Measurements from ENCODE around the gene SPDYA. TPM values are rescaled to one million over a fixed set of nuclear protein-coding genes. Genes with fewer than 3 reads are reported as not detected.

SPDYA gene
- total and polyA plus RNA-seq, 2 donors from 2014 or later = 1.6 TPM; not detected in 1

- no peak overlapping the region for H3K4me3 ChIP-seq (ENCODE audit: low read length in 3 of 3)
These were observed 42.2 kb upstream of the SPDYA start for GRCh38 chr2:28768422-28768821.

GRCh38 chr2:28768952-28769351, 41.7 kb upstream of the SPDYA start:
- no peaks in the 10 kb centered on the region for H3K9me3 ChIP-seq (ENCODE audit: control insufficient read depth in 2 of 3, insufficient read depth in 1 of 3, low read length in 3 of 3)
- no peak for DNase-seq
- no peaks in the 10 kb centered on the region for H3K36me3 ChIP-seq (ENCODE audit: control insufficient read depth in 2 of 3, insufficient read depth in 3 of 3, low read length in 3 of 3)
- no peak overlapping the region for H3K9ac ChIP-seq (ENCODE audit: low read length in 3 of 3)
- peaks cover 0 to 13% (median 0%) of the 10 kb centered on the region in 3 donors for H3K4me1 ChIP-seq (ENCODE audit: control insufficient read depth in 2 of 3, insufficient read depth in 2 of 3, low read depth in 1 of 3, low read length in 3 of 3)
- TF ChIP-seq CTCF (IDR thresholded peaks at IDR 0.05; ENCODE audit: borderline replicate concordance, extremely low read depth, insufficient read depth) = no peak
- H3K27ac ChIP-seq (ENCODE audit: low read depth in 2 of 2, low read length in 2 of 2) = no peak overlapping the region
- intact Hi-C loops (cut with DNase I) = no loop called here
- no peak overlapping the region for H3K4me3 ChIP-seq (ENCODE audit: low read length in 3 of 3)
- no peak for FAIRE-seq
- no peaks in the 10 kb centered on the region for H3K27me3 ChIP-seq (ENCODE audit: control insufficient read depth, insufficient read depth, low read length)

More at GRCh38 chr2:28768422-28768821, 42.2 kb upstream of the SPDYA start:
- H3K27ac ChIP-seq (ENCODE audit: low read depth in 2 of 2, low read length in 2 of 2) = no peak overlapping the region
- intact Hi-C loops (cut with DNase I) = no loop called here
- H3K36me3 ChIP-seq (ENCODE audit: control insufficient read depth in 2 of 3, insufficient read depth in 3 of 3, low read length in 3 of 3) = no peaks in the 10 kb centered on the region
- DNase-seq = no peak
- FAIRE-seq = no peak
- no peak for TF ChIP-seq CTCF (IDR thresholded peaks at IDR 0.05; ENCODE audit: borderline replicate concordance, extremely low read depth, insufficient read depth)
- H3K27me3 ChIP-seq (ENCODE audit: control insufficient read depth, insufficient read depth, low read length) = no peaks in the 10 kb centered on the region
- H3K9me3 ChIP-seq (ENCODE audit: control insufficient read depth in 2 of 3, insufficient read depth in 1 of 3, low read length in 3 of 3) = no peaks in the 10 kb centered on the region
- no peak overlapping the region for H3K9ac ChIP-seq (ENCODE audit: low read length in 3 of 3)
- peaks cover 0 to 13% (median 0%) of the 10 kb centered on the region in 3 donors for H3K4me1 ChIP-seq (ENCODE audit: control insufficient read depth in 2 of 3, insufficient read depth in 2 of 3, low read depth in 1 of 3, low read length in 3 of 3)

- H3K9me3 ChIP-seq (ENCODE audit: control insufficient read depth in 2 of 3, insufficient read depth in 1 of 3, low read length in 3 of 3) = no peaks in the 10 kb centered on the region
- FAIRE-seq (no peak), DNase-seq (no peak)
- no peak overlapping the region for H3K27ac ChIP-seq (ENCODE audit: low read depth in 2 of 2, low read length in 2 of 2)
- no peaks in the 10 kb centered on the region for H3K36me3 ChIP-seq (ENCODE audit: control insufficient read depth in 2 of 3, insufficient read depth in 3 of 3, low read length in 3 of 3)
- no peaks in the 10 kb centered on the region for H3K27me3 ChIP-seq (ENCODE audit: control insufficient read depth, insufficient read depth, low read length)
- no peak for TF ChIP-seq CTCF (IDR thresholded peaks at IDR 0.05; ENCODE audit: borderline replicate concordance, extremely low read depth, insufficient read depth)
- peaks cover 0 to 10% (median 0%) of the 10 kb centered on the region in 3 donors for H3K4me1 ChIP-seq (ENCODE audit: control insufficient read depth in 2 of 3, insufficient read depth in 2 of 3, low read depth in 1 of 3, low read length in 3 of 3)
- no peak overlapping the region for H3K4me3 ChIP-seq (ENCODE audit: low read length in 3 of 3)
- intact Hi-C loops (cut with DNase I) = no loop called here
- H3K9ac ChIP-seq (ENCODE audit: low read length in 3 of 3) = no peak overlapping the region
These were observed 38.3 kb upstream of the SPDYA start for GRCh38 chr2:28772351-28772750.

GRCh38 chr2:28776471-28776870, 34.2 kb upstream of the SPDYA start:
- H3K27ac ChIP-seq (ENCODE audit: low read depth in 2 of 2, low read length in 2 of 2) = no peak overlapping the region
- FAIRE-seq (no peak), DNase-seq (no peak)
- TF ChIP-seq CTCF (IDR thresholded peaks at IDR 0.05; ENCODE audit: borderline replicate concordance, extremely low read depth, insufficient read depth) = no peak
- no peak overlapping the region for H3K9ac ChIP-seq (ENCODE audit: low read length in 3 of 3)
- no peak overlapping the region for H3K4me3 ChIP-seq (ENCODE audit: low read length in 3 of 3)
- peaks cover 0 to 5% (median 0%) of the 10 kb centered on the region in 3 donors for H3K4me1 ChIP-seq (ENCODE audit: control insufficient read depth in 2 of 3, insufficient read depth in 2 of 3, low read depth in 1 of 3, low read length in 3 of 3)
- no peaks in the 10 kb centered on the region for H3K27me3 ChIP-seq (ENCODE audit: control insufficient read depth, insufficient read depth, low read length)
- no peaks in the 10 kb centered on the region for H3K9me3 ChIP-seq (ENCODE audit: control insufficient read depth in 2 of 3, insufficient read depth in 1 of 3, low read length in 3 of 3)
- H3K36me3 ChIP-seq (ENCODE audit: control insufficient read depth in 2 of 3, insufficient read depth in 3 of 3, low read length in 3 of 3) = peaks cover 9 to 28% (median 18%) of the 10 kb centered on the region in 3 donors
- intact Hi-C loops (cut with DNase I) = no loop called here
